Measurements from ENCODE around the gene ATAT1. TPM values are rescaled to one million over a fixed set of nuclear protein-coding genes. Genes with fewer than 3 reads are reported as not detected.

Gene ATAT1
- total and polyA plus RNA-seq, 2 of the 13 experiments (the other 11 are each of a cell fraction or from before 2014, with no cell fraction given), result 9.2 to 23.6 TPM

DNA sequence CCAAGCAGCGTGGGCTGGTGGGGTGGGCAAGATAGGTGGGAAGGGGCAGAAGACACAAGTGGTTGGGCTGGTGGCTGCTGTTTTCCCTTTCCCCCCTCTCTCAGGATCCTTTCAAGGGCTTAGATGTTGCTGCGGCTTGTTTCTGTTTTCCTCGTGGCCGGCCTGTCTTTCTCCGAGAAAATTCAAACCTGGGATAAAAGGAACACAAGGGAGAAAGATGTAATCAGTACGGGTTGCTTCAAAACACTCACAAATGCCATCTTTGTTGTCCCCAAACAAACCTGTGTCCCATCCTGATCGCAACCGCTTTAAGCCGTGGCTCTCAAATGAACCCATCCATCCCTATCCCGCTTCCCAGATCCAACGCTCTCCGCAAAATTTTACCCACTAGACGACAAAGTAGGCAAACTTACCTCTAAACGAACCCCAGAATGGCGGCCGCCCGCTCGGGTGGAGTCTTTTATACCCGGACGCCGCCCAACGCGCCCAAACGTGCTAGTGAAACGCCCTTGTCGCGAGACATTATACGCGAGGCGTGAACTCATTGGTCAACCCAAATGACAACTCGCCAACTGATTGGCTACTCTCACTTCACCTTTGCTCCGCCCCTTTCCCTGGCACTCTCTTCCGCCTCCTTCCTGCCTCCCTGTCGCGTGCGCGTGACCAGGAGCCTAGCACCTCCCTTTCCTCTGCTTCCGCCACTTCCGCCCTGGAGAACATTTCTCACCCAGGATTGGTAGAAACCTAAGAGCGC is 9.7 kb upstream of the ATAT1 start, which contains the start of gene PPP1R10 (continued):
- TF ChIP-seq, protein P1, sequence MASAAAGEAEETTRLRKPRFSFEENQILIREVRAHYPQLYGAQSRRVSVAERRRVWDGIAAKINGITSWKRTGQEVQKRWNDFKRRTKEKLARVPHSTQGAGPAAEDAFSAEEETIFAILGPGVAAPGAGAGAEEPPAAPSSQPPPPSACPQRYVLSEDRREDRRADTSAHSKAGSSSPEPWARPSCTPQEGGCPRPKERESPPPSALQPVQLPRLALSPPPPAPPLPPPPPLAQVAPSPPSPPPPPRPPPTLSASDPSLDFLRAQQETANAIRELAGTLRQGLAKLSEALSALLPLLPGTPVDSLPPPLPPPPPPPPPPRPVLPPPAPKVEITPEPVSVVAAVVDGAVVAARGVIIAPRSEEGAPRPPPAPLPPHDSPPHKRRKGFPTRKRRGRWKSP (CRISPR knock-in tag; IDR thresholded peaks at IDR 0.05), result peak; percentile 68; the same call in 1 of the 2 replicates
- peak; percentile 64 for TF ChIP-seq MEIS1 (CRISPR knock-in tag; IDR thresholded peaks at IDR 0.05; ENCODE audit: borderline replicate concordance)
- peak; percentile 71; the same call in 1 of the 2 replicates for TF ChIP-seq ZNF451 (CRISPR knock-in tag; IDR thresholded peaks at IDR 0.05)
- peak; percentile 78; the same call in 1 of the 2 replicates for TF ChIP-seq POGZ (CRISPR knock-in tag; IDR thresholded peaks at IDR 0.05)
- TF ChIP-seq, protein P2, sequence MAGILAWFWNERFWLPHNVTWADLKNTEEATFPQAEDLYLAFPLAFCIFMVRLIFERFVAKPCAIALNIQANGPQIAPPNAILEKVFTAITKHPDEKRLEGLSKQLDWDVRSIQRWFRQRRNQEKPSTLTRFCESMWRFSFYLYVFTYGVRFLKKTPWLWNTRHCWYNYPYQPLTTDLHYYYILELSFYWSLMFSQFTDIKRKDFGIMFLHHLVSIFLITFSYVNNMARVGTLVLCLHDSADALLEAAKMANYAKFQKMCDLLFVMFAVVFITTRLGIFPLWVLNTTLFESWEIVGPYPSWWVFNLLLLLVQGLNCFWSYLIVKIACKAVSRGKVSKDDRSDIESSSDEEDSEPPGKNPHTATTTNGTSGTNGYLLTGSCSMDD (CRISPR knock-in tag; IDR thresholded peaks at IDR 0.05), result 0 out of 2 replicates have a peak, but pooled peaks have one; percentile 45
- TF ChIP-seq REL (CRISPR knock-in tag; conservative IDR thresholded peaks at IDR 0.05), result no peak
- TF ChIP-seq HNF4A (CRISPR knock-in tag; IDR thresholded peaks at IDR 0.05), result no peak
- 0 out of 2 replicates have a peak, but pooled peaks have one; percentile 44 for TF ChIP-seq ZNF251 (CRISPR knock-in tag; IDR thresholded peaks at IDR 0.05)
- TF ChIP-seq ZNF280D (CRISPR knock-in tag; IDR thresholded peaks at IDR 0.05), result no peak
- no peak for TF ChIP-seq EZH2 (conservative IDR thresholded peaks at IDR 0.05; ENCODE audit: low read depth, low read length)
- TF ChIP-seq ZNF644 (CRISPR knock-in tag; IDR thresholded peaks at IDR 0.05; ENCODE audit: low read depth), result no peak
- TF ChIP-seq EED (CRISPR knock-in tag; IDR thresholded peaks at IDR 0.05), result peak; percentile 72; the same call in 1 of the 2 replicates
- TF ChIP-seq ZNF703 (CRISPR knock-in tag; IDR thresholded peaks at IDR 0.05; ENCODE audit: borderline replicate concordance), result no peak; the same call in 1 of the 2 replicates
- no peak for TF ChIP-seq ZNF432 (CRISPR knock-in tag; IDR thresholded peaks at IDR 0.05; ENCODE audit: borderline replicate concordance)
- TF ChIP-seq ZNF761 (CRISPR knock-in tag; conservative IDR thresholded peaks at IDR 0.05), result no peak
- no peak for TF ChIP-seq KAT2B (IDR thresholded peaks at IDR 0.05; ENCODE audit: borderline replicate concordance, low read depth, low read length)
- TF ChIP-seq SRY (CRISPR knock-in tag; IDR thresholded peaks at IDR 0.05), result no peak
- TF ChIP-seq ZFP1 (CRISPR knock-in tag; IDR thresholded peaks at IDR 0.05), result no peak; the same call in 1 of the 2 replicates
- no peak for TF ChIP-seq ZNF34 (CRISPR knock-in tag; IDR thresholded peaks at IDR 0.05; ENCODE audit: borderline replicate concordance)
- peak; percentile 99 for TF ChIP-seq NFRKB (IDR thresholded peaks at IDR 0.05)
- TF ChIP-seq ZNF136 (CRISPR knock-in tag; IDR thresholded peaks at IDR 0.05; ENCODE audit: low read depth), result 0 out of 2 replicates have a peak, but pooled peaks have one; percentile 42
- TF ChIP-seq ZNF7 (CRISPR knock-in tag; IDR thresholded peaks at IDR 0.05), result no peak
- TF ChIP-seq SETDB1 (CRISPR knock-in tag; IDR thresholded peaks at IDR 0.05; ENCODE audit: borderline replicate concordance), result no peak
- no peak for TF ChIP-seq ZNF510 (CRISPR knock-in tag; IDR thresholded peaks at IDR 0.05; ENCODE audit: low read depth)
- TF ChIP-seq ZNF780A (CRISPR knock-in tag; IDR thresholded peaks at IDR 0.05), result no peak
- TF ChIP-seq NR1H2 (CRISPR knock-in tag; IDR thresholded peaks at IDR 0.05; ENCODE audit: borderline replicate concordance, low read depth), result no peak
- TF ChIP-seq KDM4B (CRISPR knock-in tag; IDR thresholded peaks at IDR 0.05), result no peak
